Islet of Langerhans (tissue), 1 donor: ENCODE measurements around the gene SMIM22.

Experiments used
- FAIRE-seq: peaks from one replicate; lab custom pipeline; 2011; peaks lifted over from hg19 to GRCh38; lab: Jason Lieb, UNC

The SMIM22 gene, protein sequence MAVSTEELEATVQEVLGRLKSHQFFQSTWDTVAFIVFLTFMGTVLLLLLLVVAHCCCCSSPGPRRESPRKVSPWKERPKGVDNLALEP

GRCh38 chr16:4795181-4795827 lies at the start of gene SMIM22:
SMIM22 (plus strand) TSS chr16:4795369; CDS start chr16:4795735, 366 bp downstream.
- no peak for FAIRE-seq

GRCh38 chr16:4746215-4746614 lies 49.0 kb upstream of the SMIM22 start:
- no peak for FAIRE-seq

GRCh38 chr16:4746991-4747574 lies 48.1 kb upstream of the SMIM22 start:
- FAIRE-seq, result no peak

GRCh38 chr16:4747906-4748681 lies 47.1 kb upstream of the SMIM22 start:
- no peak for FAIRE-seq

DNA sequence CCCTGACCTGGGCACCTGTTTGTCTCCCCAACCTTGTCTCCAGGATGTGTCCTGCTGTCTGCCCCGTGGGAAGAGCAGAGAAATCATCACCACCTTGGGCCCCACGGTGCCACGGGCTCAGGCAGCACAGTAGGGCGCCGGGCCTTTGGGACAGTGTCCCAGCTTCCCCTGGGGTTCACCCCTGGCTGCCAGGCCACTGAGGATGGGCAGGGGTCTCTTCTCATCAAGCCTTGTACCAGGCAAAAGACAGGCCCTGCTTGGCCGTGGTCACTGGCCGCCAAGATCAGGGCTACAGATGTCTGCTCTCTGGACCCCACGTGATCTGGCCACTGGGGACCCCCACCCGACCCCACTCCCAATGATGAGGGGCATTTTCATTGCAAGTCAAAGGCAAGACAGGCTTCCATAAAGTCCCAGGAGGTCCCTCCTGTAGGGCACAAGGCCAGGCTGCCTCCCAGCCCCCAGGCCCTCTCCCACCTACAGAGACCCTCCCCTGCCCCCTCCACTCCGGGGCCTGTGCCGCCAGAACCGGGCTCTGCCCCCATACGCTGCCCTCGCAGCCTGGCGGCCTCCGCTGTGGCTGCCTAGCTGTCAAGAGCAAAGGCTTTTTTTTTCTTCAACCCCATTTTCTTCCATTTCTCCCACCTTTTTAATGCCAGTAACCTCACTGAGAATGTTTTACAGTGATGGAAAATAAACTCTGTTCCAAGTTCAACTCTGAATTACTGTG lies 46.3 kb upstream of the SMIM22 start:
- no peak for FAIRE-seq

GRCh38 chr16:4749700-4750257 lies 45.4 kb upstream of the SMIM22 start:
- FAIRE-seq, result no peak

DNA sequence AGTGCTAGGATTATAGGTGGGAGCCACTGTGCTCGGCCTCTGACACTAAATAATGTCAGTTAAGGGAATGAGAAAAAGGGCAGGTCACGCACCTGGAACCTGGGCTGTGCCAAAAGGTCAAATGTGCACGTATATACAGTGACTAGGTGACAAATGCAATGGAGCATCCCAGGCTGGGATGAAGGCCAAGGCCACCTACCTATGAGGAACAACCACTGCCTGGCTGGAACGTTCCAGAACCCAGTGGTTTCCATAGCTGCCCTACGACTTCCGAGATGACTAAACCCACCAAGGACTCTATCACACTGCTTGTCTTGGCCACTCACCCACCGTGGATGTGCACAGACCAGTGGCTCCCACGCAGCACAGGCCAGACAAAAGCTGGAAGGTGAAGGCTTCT lies 44.3 kb upstream of the SMIM22 start:
- no peak for FAIRE-seq

DNA sequence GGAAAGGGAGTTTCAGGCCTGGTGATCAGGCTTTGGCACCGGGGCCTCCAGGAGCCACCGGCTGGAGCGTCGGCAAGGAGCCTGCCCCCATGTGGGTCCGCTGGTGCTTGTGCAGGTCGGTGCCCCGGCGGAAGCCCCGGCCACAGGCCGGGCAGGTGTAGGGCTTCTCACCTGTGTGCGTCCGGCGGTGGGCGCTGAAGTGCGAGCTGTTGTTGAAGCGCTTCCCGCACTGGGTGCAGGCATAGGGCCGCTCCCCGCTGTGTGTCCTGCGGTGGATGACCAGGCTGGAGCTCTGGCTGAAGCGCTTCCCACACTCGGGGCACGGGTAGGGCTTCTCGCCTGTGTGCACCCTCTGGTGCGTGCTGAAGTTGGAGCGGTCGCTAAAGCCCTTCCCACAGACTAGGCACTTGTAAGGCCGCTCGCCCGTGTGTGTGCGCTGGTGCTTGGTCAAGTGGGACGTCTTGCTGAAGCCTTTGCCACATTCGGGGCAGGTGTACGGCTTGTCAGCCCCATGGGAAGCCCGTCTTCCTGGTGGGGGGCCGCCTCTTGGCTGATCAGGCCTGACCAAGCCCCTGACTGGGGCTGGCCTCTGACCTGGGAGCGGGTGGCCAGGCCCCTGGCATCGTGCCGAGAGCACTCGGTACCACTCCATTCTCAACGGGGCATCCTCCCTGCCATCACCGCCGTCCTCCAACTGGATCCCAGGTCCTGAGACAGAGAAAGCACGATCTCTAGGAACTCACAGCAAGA lies 42.6 kb upstream of the SMIM22 start:
- no peak for FAIRE-seq

- no peak for FAIRE-seq
Observed at GRCh38 chr16:4753227-4753626, 41.9 kb upstream of the SMIM22 start.

DNA sequence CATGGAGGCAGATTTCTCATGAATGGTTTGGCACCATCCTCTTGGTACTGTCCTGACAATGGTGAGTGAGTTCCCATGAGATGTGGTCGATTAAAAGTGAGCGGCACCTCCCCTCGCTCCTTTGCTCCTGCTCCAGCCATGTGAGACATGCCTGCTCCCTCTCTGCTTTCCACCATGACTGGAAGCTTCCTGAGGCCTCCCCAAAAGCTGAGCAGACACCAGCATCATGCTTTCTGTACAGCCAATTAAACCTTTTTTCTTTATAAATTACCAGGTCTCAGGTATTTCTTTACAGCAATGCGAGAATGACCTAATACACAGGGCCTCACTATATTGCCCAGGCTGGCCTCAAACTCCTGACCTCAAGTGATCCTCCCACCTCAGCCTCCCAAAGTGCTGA lies 40.3 kb upstream of the SMIM22 start:
- FAIRE-seq, result no peak

DNA sequence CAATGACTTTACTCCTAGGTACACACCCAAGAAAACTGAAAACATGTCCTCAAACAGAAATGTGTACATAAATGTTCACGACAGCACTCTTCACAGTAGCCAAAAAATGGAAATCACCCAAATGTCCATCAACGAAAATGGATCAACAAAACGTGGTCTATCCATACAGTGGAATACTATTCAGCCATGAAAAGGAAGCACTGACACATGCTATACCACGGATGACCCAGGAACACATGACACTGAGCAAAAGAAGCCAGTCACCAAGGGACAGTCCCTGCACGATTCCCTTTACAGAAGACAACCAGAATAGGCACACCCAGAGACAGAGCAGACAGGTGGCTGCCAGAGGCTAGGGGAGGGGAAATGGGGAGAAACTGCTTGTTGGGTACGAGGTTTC lies 39.5 kb upstream of the SMIM22 start:
- no peak for FAIRE-seq

- FAIRE-seq, result no peak
Observed at GRCh38 chr16:4760221-4760910, 34.8 kb upstream of the SMIM22 start.

- no peak for FAIRE-seq
Observed at GRCh38 chr16:4762205-4762604, 33.0 kb upstream of the SMIM22 start.

DNA sequence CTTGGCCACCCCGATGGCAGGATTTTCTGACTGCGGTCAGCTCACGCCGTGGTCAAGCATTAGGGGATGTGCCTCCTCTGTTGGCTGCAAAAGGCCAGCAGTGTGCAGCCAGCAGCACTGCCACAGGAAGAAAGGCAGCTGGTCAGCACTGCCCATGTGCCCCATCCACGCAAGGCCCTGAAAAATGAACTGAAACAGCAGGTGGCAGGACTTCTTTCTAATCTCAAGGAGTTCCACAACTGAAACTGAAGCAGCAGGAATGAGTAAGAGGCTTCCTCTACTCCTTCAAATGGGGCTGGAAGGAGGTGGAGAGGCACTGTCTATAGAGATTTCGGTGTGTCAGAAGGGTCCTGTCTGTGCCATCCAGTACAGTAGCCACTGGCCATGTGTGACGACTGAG lies 31.4 kb upstream of the SMIM22 start:
- no peak for FAIRE-seq

DNA sequence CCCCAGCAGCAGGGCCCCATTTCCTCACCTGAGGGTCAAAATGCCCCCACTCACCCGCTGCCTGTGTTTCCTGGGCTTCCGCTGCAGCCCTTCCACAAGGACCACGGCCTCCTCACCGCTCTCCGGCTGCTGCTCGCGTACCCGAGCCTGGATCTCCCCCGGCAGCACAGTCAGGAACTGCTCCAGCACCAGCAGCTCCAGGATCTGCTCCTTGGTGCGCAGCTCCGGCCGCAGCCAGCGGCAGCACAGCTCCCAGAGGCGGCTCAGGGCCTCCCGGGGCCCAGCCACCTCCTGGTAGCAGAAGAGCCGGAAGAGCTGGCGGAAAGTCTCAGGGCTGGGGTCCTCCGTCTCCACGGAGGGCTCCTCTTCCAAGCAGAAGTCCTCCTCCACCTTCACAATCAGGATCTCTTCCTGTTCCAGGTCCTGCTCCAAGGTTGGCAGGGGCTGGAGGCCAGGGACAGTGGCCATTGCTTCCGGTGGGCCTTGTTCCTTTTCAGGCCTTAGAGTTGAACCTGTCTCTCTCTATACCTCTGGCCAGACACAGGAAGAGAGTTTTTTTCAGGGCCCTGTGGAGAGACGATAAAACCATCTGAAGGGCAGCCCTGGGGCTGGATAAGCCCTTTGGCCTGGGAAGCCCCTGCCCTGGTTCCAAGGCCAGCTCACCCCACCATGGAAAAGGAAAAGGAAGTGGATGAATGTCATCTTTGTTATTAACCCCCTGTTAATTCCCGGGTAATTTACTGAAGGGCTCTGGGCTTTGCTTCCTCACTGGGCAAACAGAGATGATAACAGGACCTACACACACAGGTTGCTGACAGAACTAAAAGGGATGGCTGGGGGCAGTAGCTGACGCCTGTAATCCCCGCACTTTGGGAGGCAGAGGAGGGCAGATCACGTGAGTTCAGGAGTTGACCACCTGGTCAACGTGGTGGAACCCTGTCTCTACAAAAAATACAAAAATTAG lies 29.4 kb upstream of the SMIM22 start:
- FAIRE-seq, result no peak

DNA sequence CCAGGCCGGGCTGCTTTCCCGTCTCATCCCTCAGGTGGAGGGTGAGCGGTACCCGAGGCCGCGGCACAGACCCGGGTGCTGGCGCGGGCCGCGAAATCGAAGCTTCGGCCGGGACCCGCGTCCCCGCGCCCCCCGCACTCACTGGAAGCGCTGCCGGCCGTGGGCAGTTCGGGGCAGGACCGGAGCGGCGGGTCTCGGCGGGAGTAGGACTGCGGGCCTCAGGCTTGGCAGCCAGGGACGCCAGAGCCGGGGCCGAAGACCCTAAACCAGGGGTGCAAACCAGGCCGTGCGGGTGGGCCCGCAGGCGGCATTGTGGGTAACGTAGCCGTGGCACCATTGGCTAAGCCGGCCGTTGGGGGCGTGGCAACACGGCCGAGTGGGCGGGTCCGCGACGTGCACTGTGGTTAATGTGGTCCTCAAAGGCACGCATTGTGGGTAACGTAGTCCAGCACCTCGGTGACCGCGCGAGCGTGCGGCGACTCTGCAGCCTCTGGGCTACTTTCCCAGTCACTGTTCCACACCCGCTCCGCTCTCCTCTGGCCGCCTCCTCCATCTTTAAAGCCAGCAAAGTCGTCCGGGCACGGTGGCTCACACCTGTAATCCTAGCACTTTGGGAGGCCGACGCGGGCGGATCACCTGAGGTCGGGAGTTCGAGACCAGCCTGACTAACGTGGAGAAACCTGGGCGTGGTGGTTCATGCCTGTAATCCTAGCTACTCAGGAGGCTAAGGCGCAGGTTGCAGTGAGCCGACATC lies 28.1 kb upstream of the SMIM22 start, which contains the start of gene ZNF500:
Gene ZNF500, minus strand, starts transcription at position 288 of the 754 bp plus-strand sequence. CDS start 1,184 bp downstream, outside the sequence.
- FAIRE-seq, result no peak

DNA sequence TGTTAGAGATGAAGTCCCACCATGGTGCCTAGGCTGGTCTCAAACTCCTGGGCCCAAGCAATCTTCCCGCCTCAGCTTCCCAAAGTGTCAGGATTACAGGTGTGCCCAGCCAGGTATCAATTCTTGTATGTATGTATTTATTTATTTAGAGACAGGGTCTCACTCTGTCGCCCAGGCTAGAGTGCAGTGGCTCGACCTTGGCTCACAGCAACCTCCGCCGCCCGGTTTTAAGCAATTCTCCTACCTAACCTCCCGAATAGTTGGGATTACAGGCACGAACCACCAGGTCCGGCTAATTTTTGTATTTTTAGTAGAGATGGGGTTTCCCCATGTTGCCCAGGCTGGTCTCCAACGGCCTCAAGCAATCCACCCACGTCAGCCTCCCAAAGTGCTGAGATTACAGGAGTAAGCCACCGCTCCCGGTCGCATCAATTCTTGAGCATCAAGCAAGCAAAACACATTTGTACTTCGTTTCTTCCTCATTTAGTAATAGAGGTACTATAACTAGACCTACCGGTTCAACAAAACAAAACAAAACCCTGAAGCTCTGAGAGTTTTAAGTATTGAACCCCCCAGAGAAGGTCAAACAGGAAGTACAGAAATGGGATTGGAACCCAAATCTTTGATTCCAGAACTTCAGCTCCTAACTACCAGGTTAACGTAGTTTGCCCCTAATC lies 27.2 kb upstream of the SMIM22 start:
- no peak for FAIRE-seq
